Panc1 (cell line): ENCODE measurements around the gene IL17RB. TPM values are rescaled to one million over a fixed set of nuclear protein-coding genes. Genes with fewer than 3 reads are reported as not detected.

Source experiments
- ATAC-seq: fragments of 200-7000 bp; cut with Tn5 transposase; 2 replicates; pipeline ENCODE4 v1.9.1; 2020; ENCODE audit warnings: mild to moderate bottlenecking, moderate library complexity
- BruUV-seq: library from RNA; stranded (reverse); fragments of 400-500 nt; replicated peaks from 2 replicates; lab custom pipeline; 2021; lab: Mats Ljungman, UMichigan
- CTCF ChIA-PET: fragments of 300-600 bp; sonication (Branson Sonifier 250); formaldehyde crosslinking; loops from one replicate; lab custom pipeline; 2022; ENCODE audit warnings: antibody characterized with exemption; lab: Charles Lee
- POLR2A ChIA-PET: fragments of 300-600 bp; sonication (Branson Sonifier 250); formaldehyde crosslinking; loops from one replicate; lab custom pipeline; 2022; ENCODE audit warnings: antibody characterized with exemption; lab: Charles Lee
- DNase-seq: peaks from one replicate; pipeline ENCODE4 v3.0.0-alpha.2; 2010; ENCODE audit warnings: low read depth, low spot score
- H3K27ac ChIP-seq: 2 replicates; pipeline ENCODE4 v1.5.1; 2011; ENCODE audit warnings: mild to moderate bottlenecking, low read length, inconsistent platforms
- H3K27me3 ChIP-seq: fragments of 200-500 bp; sonication (Bioruptor generic); 2 replicates; pipeline ENCODE4 v1.6.0; 2014; ENCODE audit warnings: low read length, inconsistent platforms; ENCODE audit not compliant: control insufficient read depth, insufficient read depth
- H3K36me3 ChIP-seq: fragments of 200-500 bp; sonication (Bioruptor generic); 2 replicates; pipeline ENCODE4 v1.5.1; 2014; ENCODE audit warnings: inconsistent platforms, mild to moderate bottlenecking, low read length, moderate library complexity; ENCODE audit not compliant: control insufficient read depth, insufficient read depth
- H3K4me1 ChIP-seq: 2 replicates; pipeline ENCODE4 v1.5.1; 2011; ENCODE audit warnings: inconsistent platforms, mild to moderate bottlenecking, low read length, moderate library complexity; ENCODE audit not compliant: control insufficient read depth, insufficient read depth
- H3K4me3 ChIP-seq, 2 experiments: 2 replicates each; pipeline ENCODE4 v1.5.1; 2011 to 2012; ENCODE audit warnings: low read depth in 2 of 2, low read length in 2 of 2, mild to moderate bottlenecking in 2 of 2, inconsistent platforms in 1 of 2, moderate library complexity in 1 of 2
- H3K9me3 ChIP-seq: fragments of 200-500 bp; sonication (Bioruptor generic); 2 replicates; pipeline ENCODE4 v1.5.1; 2014; ENCODE audit warnings: low read depth, mild to moderate bottlenecking, inconsistent platforms, low read length, moderate library complexity; ENCODE audit not compliant: control insufficient read depth, insufficient read depth
- POLR2AphosphoS5 ChIP-seq: IDR thresholded peaks from 2 replicates; pipeline ENCODE4 v1.6.1; 2012; ENCODE audit warnings: mild to moderate bottlenecking, low read depth, low read length, moderate library complexity
- SIN3A ChIP-seq: IDR thresholded peaks from 2 replicates; pipeline ENCODE4 v1.6.1; 2012; ENCODE audit warnings: low read depth, mild to moderate bottlenecking, low read length, moderate library complexity, borderline replicate concordance; ENCODE audit not compliant: insufficient read depth
- TCF7L2 ChIP-seq: IDR thresholded peaks from 2 replicates; pipeline ENCODE4 v1.6.1; 2011; ENCODE audit warnings: mild to moderate bottlenecking, low read depth, low read length, inconsistent platforms
- in situ Hi-C: cut with HindIII; loops from 2 replicates; pipeline ENCODE4 v1.10.0; 2016; ENCODE audit warnings: low sequenced_read_pairs, low pct_unique_long_range_greater_than_20kb
- intact Hi-C: fragments of 100-400 bp; cut with micrococcal nuclease; formaldehyde crosslinking; loops from one replicate; pipeline ENCODE4 v1.10.0; 2022; ENCODE audit not compliant: unreplicated experiment
- total RNA-seq: library from RNA; stranded (reverse); gene quantifications from one replicate; pipeline ENCODE4 v1.2.1, GENCODE V29; 2021; ENCODE audit not compliant: unreplicated experiment
- TF ChIP-seq, protein P1 (sequence below), 2 experiments: IDR thresholded peaks; 2 replicates each; pipeline ENCODE4 v1.6.1; 2011 to 2012; ENCODE audit warnings: low read depth in 2 of 2, control low read depth in 1 of 2, low read length in 1 of 2, mild to moderate bottlenecking in 1 of 2, moderate library complexity in 1 of 2; ENCODE audit not compliant: insufficient read depth in 1 of 2
- TF ChIP-seq, protein P2 (sequence below): fragments of 450-650 bp; IDR thresholded peaks from 2 replicates; pipeline ENCODE4 v1.5.1; 2017; ENCODE audit warnings: mild to moderate bottlenecking

IL17RB gene
- total RNA-seq, 1 experiment from 2014 or later, result 15.9 TPM

DNA sequence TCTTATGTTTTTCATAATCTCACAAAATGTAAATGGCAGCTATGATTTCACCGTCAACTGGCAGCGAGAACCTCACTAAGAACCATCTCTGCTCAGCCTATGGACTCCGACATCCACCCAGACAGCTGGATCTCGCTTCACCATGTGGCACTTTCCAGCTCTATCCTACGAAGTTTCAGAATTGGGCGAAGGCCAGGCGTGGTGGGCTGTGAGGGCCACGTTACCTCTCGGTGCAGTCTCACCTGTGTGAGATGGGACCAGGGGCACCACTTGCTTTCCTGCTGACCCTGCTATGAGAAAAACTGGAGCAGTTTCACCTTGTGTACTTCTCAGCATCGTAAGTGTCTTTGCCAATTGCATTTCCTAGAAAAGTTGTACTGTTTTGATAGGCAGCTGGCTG, 32.5 kb upstream of the IL17RB start:
- Histone ChIP-seq H3K4me3 (no peak overlapping the region), H3K27me3 (no peaks in the 10 kb centered on the region), H3K36me3 (peaks cover 2% of the 10 kb centered on the region; the same call in 1 of the 2 replicates), H3K27ac (no peak overlapping the region), H3K4me1 (no peaks in the 10 kb centered on the region), H3K9me3 (no peaks in the 10 kb centered on the region)
- POLR2A ChIA-PET, result no interaction called here
- BruUV-seq, result no TSS peak
- in situ Hi-C loops, result no loop called here
- DNase-seq, result no peak
- ATAC-seq, result no peak
- intact Hi-C loops, result no loop called here
- TF ChIP-seq, protein P1, sequence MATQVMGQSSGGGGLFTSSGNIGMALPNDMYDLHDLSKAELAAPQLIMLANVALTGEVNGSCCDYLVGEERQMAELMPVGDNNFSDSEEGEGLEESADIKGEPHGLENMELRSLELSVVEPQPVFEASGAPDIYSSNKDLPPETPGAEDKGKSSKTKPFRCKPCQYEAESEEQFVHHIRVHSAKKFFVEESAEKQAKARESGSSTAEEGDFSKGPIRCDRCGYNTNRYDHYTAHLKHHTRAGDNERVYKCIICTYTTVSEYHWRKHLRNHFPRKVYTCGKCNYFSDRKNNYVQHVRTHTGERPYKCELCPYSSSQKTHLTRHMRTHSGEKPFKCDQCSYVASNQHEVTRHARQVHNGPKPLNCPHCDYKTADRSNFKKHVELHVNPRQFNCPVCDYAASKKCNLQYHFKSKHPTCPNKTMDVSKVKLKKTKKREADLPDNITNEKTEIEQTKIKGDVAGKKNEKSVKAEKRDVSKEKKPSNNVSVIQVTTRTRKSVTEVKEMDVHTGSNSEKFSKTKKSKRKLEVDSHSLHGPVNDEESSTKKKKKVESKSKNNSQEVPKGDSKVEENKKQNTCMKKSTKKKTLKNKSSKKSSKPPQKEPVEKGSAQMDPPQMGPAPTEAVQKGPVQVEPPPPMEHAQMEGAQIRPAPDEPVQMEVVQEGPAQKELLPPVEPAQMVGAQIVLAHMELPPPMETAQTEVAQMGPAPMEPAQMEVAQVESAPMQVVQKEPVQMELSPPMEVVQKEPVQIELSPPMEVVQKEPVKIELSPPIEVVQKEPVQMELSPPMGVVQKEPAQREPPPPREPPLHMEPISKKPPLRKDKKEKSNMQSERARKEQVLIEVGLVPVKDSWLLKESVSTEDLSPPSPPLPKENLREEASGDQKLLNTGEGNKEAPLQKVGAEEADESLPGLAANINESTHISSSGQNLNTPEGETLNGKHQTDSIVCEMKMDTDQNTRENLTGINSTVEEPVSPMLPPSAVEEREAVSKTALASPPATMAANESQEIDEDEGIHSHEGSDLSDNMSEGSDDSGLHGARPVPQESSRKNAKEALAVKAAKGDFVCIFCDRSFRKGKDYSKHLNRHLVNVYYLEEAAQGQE (IDR thresholded peaks at IDR 0.05; ENCODE audit: insufficient read depth in 1 of 2, low read depth in 2 of 2, low read length in 1 of 2), result no peak
- TF ChIP-seq SIN3A, result no peak
- no peak for TF ChIP-seq POLR2AphosphoS5
- TF ChIP-seq TCF7L2, result no peak
- TF ChIP-seq, protein P2, sequence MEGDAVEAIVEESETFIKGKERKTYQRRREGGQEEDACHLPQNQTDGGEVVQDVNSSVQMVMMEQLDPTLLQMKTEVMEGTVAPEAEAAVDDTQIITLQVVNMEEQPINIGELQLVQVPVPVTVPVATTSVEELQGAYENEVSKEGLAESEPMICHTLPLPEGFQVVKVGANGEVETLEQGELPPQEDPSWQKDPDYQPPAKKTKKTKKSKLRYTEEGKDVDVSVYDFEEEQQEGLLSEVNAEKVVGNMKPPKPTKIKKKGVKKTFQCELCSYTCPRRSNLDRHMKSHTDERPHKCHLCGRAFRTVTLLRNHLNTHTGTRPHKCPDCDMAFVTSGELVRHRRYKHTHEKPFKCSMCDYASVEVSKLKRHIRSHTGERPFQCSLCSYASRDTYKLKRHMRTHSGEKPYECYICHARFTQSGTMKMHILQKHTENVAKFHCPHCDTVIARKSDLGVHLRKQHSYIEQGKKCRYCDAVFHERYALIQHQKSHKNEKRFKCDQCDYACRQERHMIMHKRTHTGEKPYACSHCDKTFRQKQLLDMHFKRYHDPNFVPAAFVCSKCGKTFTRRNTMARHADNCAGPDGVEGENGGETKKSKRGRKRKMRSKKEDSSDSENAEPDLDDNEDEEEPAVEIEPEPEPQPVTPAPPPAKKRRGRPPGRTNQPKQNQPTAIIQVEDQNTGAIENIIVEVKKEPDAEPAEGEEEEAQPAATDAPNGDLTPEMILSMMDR, result no peak
- CTCF ChIA-PET, result no interaction called here

DNA sequence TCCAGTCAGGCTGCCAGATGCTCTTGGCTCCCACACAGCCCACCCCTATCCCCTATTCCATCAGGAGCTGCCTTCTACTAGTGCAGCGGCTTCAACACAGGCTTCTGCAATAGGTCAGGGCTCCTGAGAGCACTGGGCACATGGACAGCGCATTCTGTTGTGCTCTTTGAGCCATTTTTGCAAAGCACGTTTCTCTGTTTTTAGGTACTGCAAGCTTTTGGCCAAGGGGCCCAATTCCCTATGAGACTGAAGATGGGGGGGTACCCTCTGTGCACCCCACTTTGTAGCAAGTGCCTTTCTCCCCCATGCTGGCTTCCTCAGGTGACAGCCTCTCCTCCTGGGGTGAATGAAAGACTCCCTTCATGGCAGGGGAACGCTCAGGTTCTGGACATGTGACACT, 31.3 kb upstream of the IL17RB start:
- no TSS peak for BruUV-seq
- no peaks in the 10 kb centered on the region for H3K4me1 ChIP-seq
- no peak overlapping the region for H3K4me3 ChIP-seq
- no peak for ATAC-seq
- peaks cover 2% of the 10 kb centered on the region; the same call in 1 of the 2 replicates for H3K36me3 ChIP-seq
- DNase-seq, result no peak
- intact Hi-C loops (no loop called here), in situ Hi-C loops (no loop called here)
- ChIA-PET CTCF (no interaction called here), POLR2A (no interaction called here)
- TF ChIP-seq SIN3A (no peak), TCF7L2 (no peak), POLR2AphosphoS5 (no peak)
- TF ChIP-seq, protein P1 (IDR thresholded peaks at IDR 0.05; ENCODE audit: insufficient read depth in 1 of 2, low read depth in 2 of 2, low read length in 1 of 2), result no peak
- TF ChIP-seq, protein P2, result no peak
- no peak overlapping the region for H3K27ac ChIP-seq
- H3K9me3 ChIP-seq, result no peaks in the 10 kb centered on the region
- no peaks in the 10 kb centered on the region for H3K27me3 ChIP-seq
